Mucosa of rectum (tissue), 2 donors: ENCODE data around the gene SHC3.

ENCODE experiments used
- H3K27ac ChIP-seq, 2 donors: one replicate each; pipeline ENCODE4 v1.7.0; 2013; ENCODE audit warnings: inconsistent platforms in 2 of 2, low read depth in 2 of 2, low read length in 2 of 2
- H3K27me3 ChIP-seq, 2 donors: one replicate each; pipeline ENCODE4 v1.7.0; 2013; ENCODE audit warnings: low read length in 2 of 2; ENCODE audit not compliant: control insufficient read depth in 2 of 2, insufficient read depth in 2 of 2
- H3K36me3 ChIP-seq, 2 donors: one replicate each; pipeline ENCODE4 v1.7.0; 2013; ENCODE audit warnings: low read length in 2 of 2; ENCODE audit not compliant: control insufficient read depth in 2 of 2, insufficient read depth in 2 of 2
- H3K4me1 ChIP-seq, 2 donors: one replicate each; pipeline ENCODE4 v1.7.0; 2013; ENCODE audit warnings: low read length in 2 of 2, mild to moderate bottlenecking in 1 of 2; ENCODE audit not compliant: control insufficient read depth in 2 of 2, insufficient read depth in 2 of 2
- H3K4me3 ChIP-seq, 2 donors: one replicate each; pipeline ENCODE4 v1.7.0; 2013; ENCODE audit warnings: low read length in 2 of 2
- H3K9ac ChIP-seq, 2 donors: one replicate each; pipeline ENCODE4 v1.7.0; 2013; ENCODE audit warnings: low read length in 2 of 2, low read depth in 1 of 2, mild to moderate bottlenecking in 1 of 2
- H3K9me3 ChIP-seq, 2 donors: one replicate each; pipeline ENCODE4 v1.7.0; 2013; ENCODE audit warnings: low read length in 2 of 2; ENCODE audit not compliant: control insufficient read depth in 2 of 2
- donor health status: healthy.
- donor health status: Normal muscosa, but diverticular disease.

The SHC3 gene

GRCh38 chr9:89071591-89071990 is 107.0 kb downstream of the SHC3 start:
- no peaks in the 10 kb centered on the region for H3K36me3 ChIP-seq
- no peaks in the 10 kb centered on the region for H3K27me3 ChIP-seq
- H3K9me3 ChIP-seq = no peaks in the 10 kb centered on the region
- H3K27ac ChIP-seq = no peak overlapping the region
- no peak overlapping the region for H3K9ac ChIP-seq
- no peak overlapping the region for H3K4me3 ChIP-seq
- no peaks in the 10 kb centered on the region for H3K4me1 ChIP-seq

- H3K4me1 ChIP-seq = no peaks in the 10 kb centered on the region
- H3K27me3 ChIP-seq = no peaks in the 10 kb centered on the region
- H3K9me3 ChIP-seq = no peaks in the 10 kb centered on the region
- H3K27ac ChIP-seq = no peak overlapping the region
- H3K36me3 ChIP-seq = no peaks in the 10 kb centered on the region
- H3K9ac ChIP-seq = no peak overlapping the region
- no peak overlapping the region for H3K4me3 ChIP-seq
Measured at GRCh38 chr9:89066835-89067234, 111.8 kb downstream of the SHC3 start.

- no peaks in the 10 kb centered on the region for H3K4me1 ChIP-seq
- H3K9me3 ChIP-seq = no peaks in the 10 kb centered on the region
- H3K9ac ChIP-seq = no peak overlapping the region
- H3K4me3 ChIP-seq = no peak overlapping the region
- no peaks in the 10 kb centered on the region for H3K27me3 ChIP-seq
- no peak overlapping the region for H3K27ac ChIP-seq
- no peaks in the 10 kb centered on the region for H3K36me3 ChIP-seq
Measured at GRCh38 chr9:89065921-89066320, 112.7 kb downstream of the SHC3 start.

GRCh38 chr9:89060790-89061189 is 117.8 kb downstream of the SHC3 start:
- H3K4me3 ChIP-seq = no peak overlapping the region
- H3K36me3 ChIP-seq = no peaks in the 10 kb centered on the region
- H3K9ac ChIP-seq = no peak overlapping the region
- no peak overlapping the region for H3K27ac ChIP-seq
- no peaks in the 10 kb centered on the region for H3K27me3 ChIP-seq
- H3K9me3 ChIP-seq = no peaks in the 10 kb centered on the region
- H3K4me1 ChIP-seq = no peaks in the 10 kb centered on the region

GRCh38 chr9:89059925-89060506 is 118.6 kb downstream of the SHC3 start:
- H3K9ac ChIP-seq = no peak overlapping the region
- no peak overlapping the region for H3K27ac ChIP-seq
- H3K4me1 ChIP-seq = no peaks in the 10 kb centered on the region
- no peaks in the 10 kb centered on the region for H3K27me3 ChIP-seq
- H3K4me3 ChIP-seq = no peak overlapping the region
- no peaks in the 10 kb centered on the region for H3K36me3 ChIP-seq
- H3K9me3 ChIP-seq = no peaks in the 10 kb centered on the region

GRCh38 chr9:89058906-89059305 is 119.7 kb downstream of the SHC3 start:
- no peak overlapping the region for H3K27ac ChIP-seq
- H3K9me3 ChIP-seq = no peaks in the 10 kb centered on the region
- no peaks in the 10 kb centered on the region for H3K4me1 ChIP-seq
- no peak overlapping the region for H3K4me3 ChIP-seq
- H3K36me3 ChIP-seq = no peaks in the 10 kb centered on the region
- no peak overlapping the region for H3K9ac ChIP-seq
- H3K27me3 ChIP-seq = no peaks in the 10 kb centered on the region

GRCh38 chr9:89054865-89055495 is 123.6 kb downstream of the SHC3 start:
- Histone ChIP-seq H3K4me1 (no peaks in the 10 kb centered on the region), H3K9ac (no peak overlapping the region), H3K27me3 (no peaks in the 10 kb centered on the region), H3K4me3 (no peak overlapping the region), H3K27ac (no peak overlapping the region), H3K9me3 (no peaks in the 10 kb centered on the region), H3K36me3 (no peaks in the 10 kb centered on the region)

- H3K36me3 ChIP-seq = no peaks in the 10 kb centered on the region
Measured at GRCh38 chr9:89053301-89053700, 125.3 kb downstream of the SHC3 start.

GRCh38 chr9:89052470-89053097 is 126.0 kb downstream of the SHC3 start:
- Histone ChIP-seq H3K27ac (no peak overlapping the region), H3K4me1 (no peaks in the 10 kb centered on the region), H3K9me3 (no peaks in the 10 kb centered on the region), H3K9ac (no peak overlapping the region), H3K27me3 (no peaks in the 10 kb centered on the region), H3K36me3 (no peaks in the 10 kb centered on the region), H3K4me3 (no peak overlapping the region)

More at GRCh38 chr9:89053301-89053700, 125.3 kb downstream of the SHC3 start:
- Histone ChIP-seq H3K4me1 (no peaks in the 10 kb centered on the region), H3K9ac (no peak overlapping the region), H3K27me3 (no peaks in the 10 kb centered on the region), H3K9me3 (no peaks in the 10 kb centered on the region), H3K4me3 (no peak overlapping the region), H3K27ac (no peak overlapping the region)

- Histone ChIP-seq H3K9ac (no peak overlapping the region), H3K27ac (no peak overlapping the region), H3K4me1 (no peaks in the 10 kb centered on the region), H3K4me3 (no peak overlapping the region), H3K27me3 (no peaks in the 10 kb centered on the region), H3K9me3 (no peaks in the 10 kb centered on the region), H3K36me3 (no peaks in the 10 kb centered on the region)
Measured at GRCh38 chr9:89051421-89052025, 127.1 kb downstream of the SHC3 start.
